Activated effector memory CD4-positive, alpha-beta T cell treated with Interleukin-2 at 50 U/mL for 16 hours (primary cell): ENCODE data around the gene ATXN2.
A peak's percentile ranks its signal among the peaks of the same experiment; 100 is the strongest.
"Not testable (repeated sequence)": the region's sequence is repeated elsewhere in the genome, so short reads cannot be mapped to it uniquely, and the experiment has no call there.

Experiments
- DNase-seq: peaks from one replicate; pipeline ENCODE4 v3.0.0-alpha.2; 2020

The ATXN2 gene

GRCh38 chr12:111573476-111573875 lies 25.6 kb downstream of the ATXN2 start:
- DNase-seq, result no peak

GRCh38 chr12:111570084-111570961 lies 28.8 kb downstream of the ATXN2 start:
- no peak for DNase-seq

- no peak for DNase-seq
Measured at GRCh38 chr12:111569363-111570083, 29.6 kb downstream of the ATXN2 start.

- DNase-seq, result not testable (repeated sequence)
Measured at GRCh38 chr12:111560844-111561243, 38.3 kb downstream of the ATXN2 start.

GRCh38 chr12:111558107-111558376 lies 41.1 kb downstream of the ATXN2 start:
- no peak for DNase-seq

GRCh38 chr12:111557271-111558106 lies 41.6 kb downstream of the ATXN2 start:
- no peak for DNase-seq

GRCh38 chr12:111556676-111557075 lies 42.4 kb downstream of the ATXN2 start:
- DNase-seq, result no peak

- not testable (repeated sequence) for DNase-seq
Measured at GRCh38 chr12:111555313-111555712, 43.8 kb downstream of the ATXN2 start.

- no peak for DNase-seq
Measured at GRCh38 chr12:111546758-111547383, 52.2 kb downstream of the ATXN2 start.

GRCh38 chr12:111546171-111546570 lies 52.9 kb downstream of the ATXN2 start:
- DNase-seq, result no peak

- DNase-seq, result no peak
Measured at GRCh38 chr12:111544032-111544431, 55.1 kb downstream of the ATXN2 start.

- no peak for DNase-seq
Measured at GRCh38 chr12:111532751-111533150, 66.4 kb downstream of the ATXN2 start.

GRCh38 chr12:111529424-111530368 lies 69.4 kb downstream of the ATXN2 start:
- DNase-seq, result peak; percentile 35

- no peak for DNase-seq
Measured at GRCh38 chr12:111523587-111524167, 75.4 kb downstream of the ATXN2 start.

- DNase-seq, result no peak
Measured at GRCh38 chr12:111521801-111522200, 77.3 kb downstream of the ATXN2 start.

GRCh38 chr12:111519937-111520336 lies 79.2 kb downstream of the ATXN2 start:
- DNase-seq, result no peak

- DNase-seq, result no peak
Measured at GRCh38 chr12:111519083-111519482, 80.0 kb downstream of the ATXN2 start.

GRCh38 chr12:111507719-111508118 lies 91.4 kb downstream of the ATXN2 start:
- DNase-seq, result not testable (repeated sequence)

- not testable (repeated sequence) for DNase-seq
Measured at GRCh38 chr12:111507258-111507657, 91.9 kb downstream of the ATXN2 start.

- no peak for DNase-seq
Measured at GRCh38 chr12:111506260-111506659, 92.9 kb downstream of the ATXN2 start.

- no peak for DNase-seq
Measured at GRCh38 chr12:111505601-111506036, 93.5 kb downstream of the ATXN2 start.
